Measurements from ENCODE around the gene CNN1. TPM values are rescaled to one million over a fixed set of nuclear protein-coding genes. Genes with fewer than 3 reads are reported as not detected.

CNN1 gene
- total RNA-seq, 1 donor from 2014 or later, result 3.2 TPM

GRCh38 chr19:11534948-11535347 lies 3.7 kb upstream of the CNN1 start:
- TF ChIP-seq, protein P1, sequence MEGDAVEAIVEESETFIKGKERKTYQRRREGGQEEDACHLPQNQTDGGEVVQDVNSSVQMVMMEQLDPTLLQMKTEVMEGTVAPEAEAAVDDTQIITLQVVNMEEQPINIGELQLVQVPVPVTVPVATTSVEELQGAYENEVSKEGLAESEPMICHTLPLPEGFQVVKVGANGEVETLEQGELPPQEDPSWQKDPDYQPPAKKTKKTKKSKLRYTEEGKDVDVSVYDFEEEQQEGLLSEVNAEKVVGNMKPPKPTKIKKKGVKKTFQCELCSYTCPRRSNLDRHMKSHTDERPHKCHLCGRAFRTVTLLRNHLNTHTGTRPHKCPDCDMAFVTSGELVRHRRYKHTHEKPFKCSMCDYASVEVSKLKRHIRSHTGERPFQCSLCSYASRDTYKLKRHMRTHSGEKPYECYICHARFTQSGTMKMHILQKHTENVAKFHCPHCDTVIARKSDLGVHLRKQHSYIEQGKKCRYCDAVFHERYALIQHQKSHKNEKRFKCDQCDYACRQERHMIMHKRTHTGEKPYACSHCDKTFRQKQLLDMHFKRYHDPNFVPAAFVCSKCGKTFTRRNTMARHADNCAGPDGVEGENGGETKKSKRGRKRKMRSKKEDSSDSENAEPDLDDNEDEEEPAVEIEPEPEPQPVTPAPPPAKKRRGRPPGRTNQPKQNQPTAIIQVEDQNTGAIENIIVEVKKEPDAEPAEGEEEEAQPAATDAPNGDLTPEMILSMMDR (IDR thresholded peaks at IDR 0.05; ENCODE audit: unreplicated experiment), result no peak
- peaks cover 33% of the 10 kb centered on the region for H3K27me3 Mint-ChIP-seq
- DNase-seq (ENCODE audit: low spot score, unreplicated experiment), result no peak
- no peaks in the 10 kb centered on the region for H3K36me3 Mint-ChIP-seq (ENCODE audit: insufficient read depth)
- no peaks in the 10 kb centered on the region for H3K9me3 Mint-ChIP-seq (ENCODE audit: low read depth)
- no peak overlapping the region for H3K4me3 Mint-ChIP-seq (ENCODE audit: low read depth)
- peak overlapping the region; percentile 19 for H3K27ac Mint-ChIP-seq
- H3K4me1 Mint-ChIP-seq (ENCODE audit: low read depth), result peaks cover 7% of the 10 kb centered on the region

- Mint-ChIP-seq H3K9me3 (ENCODE audit: low read depth) (no peaks in the 10 kb centered on the region), H3K27me3 (peaks cover 37% of the 10 kb centered on the region), H3K4me1 (ENCODE audit: low read depth) (peaks cover 7% of the 10 kb centered on the region), H3K4me3 (ENCODE audit: low read depth) (peak overlapping the region; percentile 67), H3K36me3 (ENCODE audit: insufficient read depth) (no peaks in the 10 kb centered on the region), H3K27ac (peak overlapping the region; percentile 94)
- TF ChIP-seq, protein P1 (IDR thresholded peaks at IDR 0.05; ENCODE audit: unreplicated experiment), result peak; percentile 94
- DNase-seq (ENCODE audit: low spot score, unreplicated experiment), result peak; percentile 86
These were observed 2.7 kb upstream of the CNN1 start for GRCh38 chr19:11535792-11536595.

DNA sequence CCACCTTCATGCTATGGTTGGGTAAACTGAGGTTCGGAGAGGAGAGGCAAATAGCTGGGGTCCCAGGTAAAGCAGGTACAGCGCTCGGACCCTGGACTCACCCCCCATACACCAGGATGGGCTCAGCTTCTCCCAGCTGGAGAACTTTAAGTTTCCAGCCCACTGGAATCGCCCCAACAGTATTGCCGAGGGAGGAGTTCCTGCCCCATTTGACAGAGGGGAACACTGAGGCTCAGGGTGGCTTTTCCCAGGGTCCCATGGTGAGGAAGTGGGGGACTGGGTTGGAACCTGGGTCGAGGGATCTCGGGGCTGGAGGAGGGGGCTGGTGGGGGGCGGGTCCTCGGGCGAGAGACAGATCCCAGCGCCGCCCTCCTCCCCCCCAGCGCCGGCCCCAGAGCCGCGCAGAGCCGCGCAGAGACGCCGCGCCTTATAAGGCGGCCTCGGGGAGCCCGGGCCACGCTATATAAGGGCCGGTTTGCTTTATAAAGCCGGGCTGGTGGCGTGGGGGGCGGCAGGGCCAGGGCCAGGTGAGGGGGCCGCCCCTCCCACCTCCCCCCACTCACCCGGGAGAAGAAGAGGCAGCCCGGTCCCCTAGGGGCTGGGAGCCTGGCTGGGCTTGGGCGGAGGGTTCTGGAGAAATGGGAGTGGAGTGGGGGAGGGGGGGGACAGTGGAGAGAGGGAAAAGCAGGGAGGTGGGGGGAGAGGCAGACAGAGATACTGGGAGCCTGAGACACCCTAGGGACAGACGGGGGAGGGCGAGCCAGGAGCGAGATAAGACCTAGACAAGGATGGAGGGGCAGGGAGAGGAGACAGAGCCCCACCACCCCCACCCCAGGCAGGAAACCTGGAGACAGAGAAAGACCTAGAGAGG lies 1.1 kb downstream of the CNN1 start:
- Mint-ChIP-seq H3K36me3 (ENCODE audit: insufficient read depth) (no peaks in the 10 kb centered on the region), H3K27me3 (peaks cover 24% of the 10 kb centered on the region), H3K4me3 (ENCODE audit: low read depth) (no peak overlapping the region), H3K4me1 (ENCODE audit: low read depth) (peaks cover 7% of the 10 kb centered on the region), H3K9me3 (ENCODE audit: low read depth) (no peaks in the 10 kb centered on the region), H3K27ac (no peak overlapping the region)
- TF ChIP-seq, protein P1 (IDR thresholded peaks at IDR 0.05; ENCODE audit: unreplicated experiment), result no peak
- DNase-seq (ENCODE audit: low spot score, unreplicated experiment), result no peak

DNA sequence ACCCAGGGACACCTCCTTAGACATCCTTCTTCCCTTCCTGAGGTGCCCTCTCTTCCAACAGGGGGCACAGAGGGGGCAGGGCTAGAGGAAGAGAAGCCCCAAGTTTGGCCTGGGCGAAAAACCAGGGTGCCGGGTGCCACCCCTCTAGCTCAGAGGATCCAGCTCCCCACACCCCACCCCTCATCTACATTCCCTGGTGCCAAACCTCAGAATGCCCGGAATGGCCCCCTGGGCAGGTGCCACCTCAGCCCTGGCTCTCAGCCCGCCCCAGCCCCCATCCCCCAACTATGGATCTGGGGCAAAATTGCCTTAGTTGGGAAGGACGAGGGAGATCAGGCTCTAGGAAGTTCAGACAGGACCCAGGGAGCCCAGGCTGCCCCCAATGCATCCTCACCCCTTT lies 2.0 kb downstream of the CNN1 start:
- Mint-ChIP-seq H3K27ac (no peak overlapping the region), H3K4me3 (ENCODE audit: low read depth) (no peak overlapping the region), H3K4me1 (ENCODE audit: low read depth) (peaks cover 4% of the 10 kb centered on the region), H3K27me3 (peaks cover 18% of the 10 kb centered on the region), H3K9me3 (ENCODE audit: low read depth) (no peaks in the 10 kb centered on the region), H3K36me3 (ENCODE audit: insufficient read depth) (no peaks in the 10 kb centered on the region)
- DNase-seq (ENCODE audit: low spot score, unreplicated experiment), result no peak
- TF ChIP-seq, protein P1 (IDR thresholded peaks at IDR 0.05; ENCODE audit: unreplicated experiment), result no peak

DNA sequence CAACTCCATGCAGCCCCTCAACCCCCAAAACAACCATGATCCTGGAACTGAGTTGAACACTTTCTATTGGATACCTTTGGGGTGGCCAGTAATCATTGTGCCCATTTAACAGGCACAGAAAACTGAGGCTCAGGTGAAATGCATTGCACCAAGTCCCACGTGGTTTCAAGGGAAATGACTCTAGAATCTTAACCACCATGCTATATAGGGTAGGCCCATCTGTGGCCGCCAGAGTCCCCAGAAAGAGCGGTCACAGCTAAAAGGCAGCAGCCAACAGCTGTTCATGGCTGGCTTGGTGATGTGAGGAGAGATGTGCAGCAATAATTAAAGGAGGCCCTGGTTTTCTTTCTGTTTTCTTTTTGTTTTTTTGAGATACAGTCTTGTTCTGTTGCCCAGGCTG lies 2.6 kb downstream of the CNN1 start:
- Mint-ChIP-seq H3K36me3 (ENCODE audit: insufficient read depth) (no peaks in the 10 kb centered on the region), H3K27me3 (peaks cover 17% of the 10 kb centered on the region), H3K4me3 (ENCODE audit: low read depth) (no peak overlapping the region), H3K27ac (no peak overlapping the region), H3K4me1 (ENCODE audit: low read depth) (peaks cover 3% of the 10 kb centered on the region), H3K9me3 (ENCODE audit: low read depth) (no peaks in the 10 kb centered on the region)
- DNase-seq (ENCODE audit: low spot score, unreplicated experiment), result no peak
- TF ChIP-seq, protein P1 (IDR thresholded peaks at IDR 0.05; ENCODE audit: unreplicated experiment), result no peak
